Measurements from ENCODE around the gene HYLS1.

HYLS1 gene

GRCh38 chr11:125902277-125902926 is 14.9 kb downstream of the HYLS1 start:
- H3K4me3 ChIP-seq (ENCODE audit: low read length) = peak overlapping the region; percentile 85
- H4K20me1 ChIP-seq (ENCODE audit: insufficient read depth, low read length) = no peaks in the 10 kb centered on the region
- DNase-seq = no peak
- peaks cover 53% of the 10 kb centered on the region for H3K79me2 ChIP-seq (ENCODE audit: low read length)
- H3K9me2 ChIP-seq (replicated peaks; ENCODE audit: insufficient read depth, low read length) = no peaks in the 10 kb centered on the region
- peaks cover 3% of the 10 kb centered on the region; the same call in 1 of the 2 replicates for H3K36me3 ChIP-seq (replicated peaks; ENCODE audit: insufficient read depth, low read length)
- H3K9me3 ChIP-seq (replicated peaks; ENCODE audit: insufficient read depth, low read length) = no peaks in the 10 kb centered on the region
- H3K27ac ChIP-seq (ENCODE audit: low read length) = peak overlapping the region; percentile 44; the same call in 1 of the 2 replicates
- H3F3A ChIP-seq (ENCODE audit: insufficient read depth, low read length) = peaks cover 11% of the 10 kb centered on the region
- peak overlapping the region; percentile 70 for H3K4me2 ChIP-seq (ENCODE audit: low read depth, low read length)
- TF ChIP-seq CTCF (IDR thresholded peaks at IDR 0.05; ENCODE audit: low read length) = no peak
- TF ChIP-seq EZH2phosphoT487 (IDR thresholded peaks at IDR 0.05; ENCODE audit: low read length) = no peak
- no peak for TF ChIP-seq EZH2 (optimal IDR thresholded peaks at IDR 0.05; ENCODE audit: low read depth, low read length)
- H3K9ac ChIP-seq (ENCODE audit: low read length) = peak overlapping the region; percentile 75
- peaks cover 10% of the 10 kb centered on the region; the same call in 1 of the 2 replicates for H3K27me3 ChIP-seq (replicated peaks; ENCODE audit: insufficient read depth, low read length)
- no peaks in the 10 kb centered on the region; the same call in 1 of the 2 replicates for H3K4me1 ChIP-seq (ENCODE audit: low read length)
- H2AFZ ChIP-seq (ENCODE audit: low read length) = peak overlapping the region; percentile 84

DNA sequence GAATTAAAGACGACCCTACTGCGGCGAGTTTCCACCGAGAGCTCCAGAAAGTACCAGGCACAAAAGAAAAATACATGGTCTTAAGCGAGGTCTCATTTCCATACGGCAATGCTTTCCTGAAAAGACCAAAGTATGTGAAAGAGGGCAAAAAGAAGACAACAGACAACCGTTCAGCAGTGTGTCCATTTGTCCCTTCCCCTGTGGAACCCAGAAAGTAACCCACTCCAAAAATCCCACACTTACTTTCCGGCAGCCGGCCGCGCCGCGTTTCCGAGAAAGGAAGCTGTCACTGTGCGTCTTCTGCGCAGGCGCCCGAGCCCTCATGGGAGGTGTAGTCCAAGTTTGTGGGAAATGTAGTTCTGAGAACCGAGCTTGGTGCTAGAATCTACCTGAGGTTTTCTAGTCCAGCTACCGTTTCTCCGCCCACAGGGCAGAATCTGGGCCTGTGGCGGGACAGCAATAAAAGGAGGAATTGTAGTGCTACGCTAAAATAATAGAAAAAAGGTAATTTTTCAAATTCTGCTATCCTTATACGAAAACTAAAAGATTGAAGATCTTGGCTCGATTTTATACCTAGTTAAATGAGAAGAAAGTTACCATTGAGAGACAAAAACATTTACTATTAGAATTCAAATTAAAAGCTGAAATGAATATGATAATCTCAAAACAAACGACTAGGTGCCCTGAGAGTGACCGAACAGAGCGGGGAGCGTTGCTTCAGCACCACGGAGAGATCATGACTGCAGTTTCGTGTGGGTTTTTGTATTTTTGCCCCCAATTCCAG is 15.7 kb downstream of the HYLS1 start, which contains the start of gene PUS3:
Gene PUS3, minus strand, starts transcription at position 280 of the 784 bp plus-strand sequence. CDS start 6,922 bp downstream, outside the sequence.
- peak within 1 kb of the TSS; percentile 44; the same call in 1 of the 2 replicates for H3K27ac ChIP-seq (ENCODE audit: low read length)
- H4K20me1 ChIP-seq (ENCODE audit: insufficient read depth, low read length) = no peaks in the 10 kb centered on the region
- no peak for TF ChIP-seq EZH2phosphoT487 (IDR thresholded peaks at IDR 0.05; ENCODE audit: low read length)
- no peak for TF ChIP-seq CTCF (IDR thresholded peaks at IDR 0.05; ENCODE audit: low read length)
- no peak for TF ChIP-seq EZH2 (optimal IDR thresholded peaks at IDR 0.05; ENCODE audit: low read depth, low read length)
- peaks cover 10% of the 10 kb centered on the region; the same call in 1 of the 2 replicates for H3K27me3 ChIP-seq (replicated peaks; ENCODE audit: insufficient read depth, low read length)
- peaks cover 11% of the 10 kb centered on the region for H3F3A ChIP-seq (ENCODE audit: insufficient read depth, low read length)
- peak within 1 kb of the TSS; percentile 84 for H2AFZ ChIP-seq (ENCODE audit: low read length)
- peak within 1 kb of the TSS; percentile 70 for H3K4me2 ChIP-seq (ENCODE audit: low read depth, low read length)
- no peaks in the 10 kb centered on the region; the same call in 1 of the 2 replicates for H3K4me1 ChIP-seq (ENCODE audit: low read length)
- peaks cover 3% of the 10 kb centered on the region; the same call in 1 of the 2 replicates for H3K36me3 ChIP-seq (replicated peaks; ENCODE audit: insufficient read depth, low read length)
- H3K9me3 ChIP-seq (replicated peaks; ENCODE audit: insufficient read depth, low read length) = no peaks in the 10 kb centered on the region
- peak within 1 kb of the TSS; percentile 75 for H3K9ac ChIP-seq (ENCODE audit: low read length)
- peaks cover 45% of the 10 kb centered on the region for H3K79me2 ChIP-seq (ENCODE audit: low read length)
- peak within 1 kb of the TSS; percentile 85 for H3K4me3 ChIP-seq (ENCODE audit: low read length)
- no peaks in the 10 kb centered on the region for H3K9me2 ChIP-seq (replicated peaks; ENCODE audit: insufficient read depth, low read length)
- DNase-seq = peak; percentile 90

DNA sequence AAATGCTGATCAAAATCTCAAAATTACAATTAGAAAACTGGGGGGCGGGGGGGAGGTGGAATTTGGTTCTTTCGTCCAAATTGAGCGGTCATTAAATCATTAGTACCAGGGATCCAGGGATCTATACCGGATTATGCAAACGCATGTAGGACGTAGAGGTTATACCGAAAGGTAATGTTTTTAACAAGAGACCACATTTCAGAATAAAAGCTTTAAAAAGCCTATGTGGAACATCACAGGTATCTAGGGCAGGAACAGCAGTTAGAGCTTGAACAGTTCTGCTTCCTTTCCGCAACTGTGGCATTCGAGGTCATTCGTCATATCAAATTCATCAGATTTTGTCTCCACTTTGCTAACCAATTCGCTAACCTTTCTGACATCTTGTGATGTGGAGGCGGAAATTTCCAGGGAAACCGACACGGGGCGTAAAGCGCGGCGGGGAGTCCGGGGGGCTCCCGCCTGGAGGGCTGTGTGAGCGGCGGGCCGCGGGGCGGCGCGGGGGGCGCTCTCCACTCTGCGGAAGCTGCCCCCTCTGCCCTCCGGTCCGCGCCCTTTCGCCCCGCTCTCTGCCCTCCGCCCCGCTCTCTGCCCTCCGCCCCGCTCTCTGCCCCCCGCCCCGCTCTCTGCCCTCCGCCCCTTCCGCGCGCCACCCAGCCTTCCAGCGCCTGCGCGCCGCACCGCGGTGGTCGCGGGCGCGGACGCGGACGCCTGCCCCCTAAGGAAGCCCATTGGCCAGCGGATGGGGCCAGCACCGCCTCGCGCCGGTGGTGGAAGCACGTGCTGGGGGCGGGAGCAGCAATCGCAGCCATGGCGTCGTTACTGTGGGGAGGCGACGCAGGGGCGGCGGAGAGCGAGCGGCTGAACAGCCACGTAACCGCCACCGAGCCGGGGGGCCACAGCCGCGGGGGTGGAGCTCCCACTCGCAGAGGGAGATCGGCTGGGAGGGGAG is 16.5 kb downstream of the HYLS1 start, which contains the start of gene DDX25:
Gene DDX25, plus strand, starts transcription at position 798 of the 949 bp plus-strand sequence. Its CDS starts 10 bp downstream, at position 808.
- H2AFZ ChIP-seq (ENCODE audit: low read length) = peak within 1 kb of the TSS; percentile 84; the same call in 1 of the 2 replicates
- peak within 1 kb of the TSS; percentile 53; the same call in 1 of the 2 replicates for H3K4me2 ChIP-seq (ENCODE audit: low read depth, low read length)
- DNase-seq = no peak

More for the DNA sequence above, 16.5 kb downstream of the HYLS1 start, which contains the start of gene DDX25:
- Histone ChIP-seq H4K20me1 (ENCODE audit: insufficient read depth, low read length) (no peaks in the 10 kb centered on the region), H3K4me1 (ENCODE audit: low read length) (no peaks in the 10 kb centered on the region; the same call in 1 of the 2 replicates), H3K9me3 (replicated peaks; ENCODE audit: insufficient read depth, low read length) (no peaks in the 10 kb centered on the region), H3K9me2 (replicated peaks; ENCODE audit: insufficient read depth, low read length) (no peaks in the 10 kb centered on the region), H3K79me2 (ENCODE audit: low read length) (peaks cover 37% of the 10 kb centered on the region), H3K27me3 (replicated peaks; ENCODE audit: insufficient read depth, low read length) (peaks cover 10% of the 10 kb centered on the region; the same call in 1 of the 2 replicates), H3K4me3 (ENCODE audit: low read length) (peak within 1 kb of the TSS; percentile 85), H3K9ac (ENCODE audit: low read length) (no peak within 1 kb of the TSS), H3K27ac (ENCODE audit: low read length) (no peak within 1 kb of the TSS), H3K36me3 (replicated peaks; ENCODE audit: insufficient read depth, low read length) (peaks cover 3% of the 10 kb centered on the region; the same call in 1 of the 2 replicates), H3F3A (ENCODE audit: insufficient read depth, low read length) (peaks cover 11% of the 10 kb centered on the region)
- no peak for TF ChIP-seq EZH2phosphoT487 (IDR thresholded peaks at IDR 0.05; ENCODE audit: low read length)
- TF ChIP-seq CTCF (IDR thresholded peaks at IDR 0.05; ENCODE audit: low read length) = no peak
- TF ChIP-seq EZH2 (optimal IDR thresholded peaks at IDR 0.05; ENCODE audit: low read depth, low read length) = no peak

Data from MM.1S (cell line).